H1 (cell line): ENCODE data around the gene SYDE1. TPM values are rescaled to one million over a fixed set of nuclear protein-coding genes. Genes with fewer than 3 reads are reported as not detected.

Experiments used
- CTCF ChIA-PET: fragments of 300-600 bp; sonication (Branson Sonifier 250); formaldehyde crosslinking; loops from one replicate; lab custom pipeline; 2021; ENCODE audit not compliant: partially characterized antibody; lab: Charles Lee
- POLR2A ChIA-PET: fragments of 300-600 bp; sonication (Branson Sonifier 250); formaldehyde crosslinking; loops from one replicate; lab custom pipeline; 2021; ENCODE audit warnings: inconsistent platforms; ENCODE audit not compliant: partially characterized antibody; lab: Charles Lee
- DNase-seq, 2 experiments: peaks; one replicate each; pipeline versions ENCODE4 v3.0.0 to v3.0.0-alpha.2; 2010 to 2022; ENCODE audit warnings: low spot score in 2 of 2, low read depth in 1 of 2, mixed read lengths in 1 of 2
- FAIRE-seq: peaks from 2 replicates; lab custom pipeline; 2011; peaks lifted over from hg19 to GRCh38; lab: Jason Lieb, UNC
- H2AFZ ChIP-seq: 2 replicates; pipeline ENCODE4 v1.8.1; 2012; ENCODE audit warnings: low read length, inconsistent platforms
- H2AK5ac ChIP-seq: 2 replicates; pipeline ENCODE4 v1.6.1; 2013; ENCODE audit warnings: low read depth, low read length
- H2BK120ac ChIP-seq: replicated peaks from 2 replicates; pipeline ENCODE3; 2013; ENCODE audit warnings: low read depth, low read length, inconsistent platforms
- H2BK12ac ChIP-seq: 2 replicates; pipeline ENCODE4 v1.6.1; 2013; ENCODE audit warnings: low read depth, low read length
- H2BK15ac ChIP-seq: 2 replicates; pipeline ENCODE4 v1.6.1; 2013; ENCODE audit warnings: low read length
- H2BK20ac ChIP-seq: 2 replicates; pipeline ENCODE4 v1.6.1; 2013; ENCODE audit warnings: low read length
- H2BK5ac ChIP-seq: 2 replicates; pipeline ENCODE4 v1.6.1; 2013; ENCODE audit warnings: low read depth, low read length
- H3K14ac ChIP-seq: 2 replicates; pipeline ENCODE4 v1.6.1; 2013; ENCODE audit warnings: inconsistent platforms; ENCODE audit not compliant: insufficient read length
- H3K18ac ChIP-seq: 2 replicates; pipeline ENCODE4 v1.6.1; 2013; ENCODE audit warnings: low read length; ENCODE audit errors: extremely low read depth
- H3K23ac ChIP-seq: 2 replicates; pipeline ENCODE4 v1.6.1; 2013; ENCODE audit warnings: inconsistent platforms; ENCODE audit not compliant: insufficient read length
- H3K23me2 ChIP-seq: 2 replicates; pipeline ENCODE4 v1.6.1; 2013; ENCODE audit warnings: low read depth, low read length
- H3K27ac ChIP-seq: 2 replicates; pipeline ENCODE4 v1.6.1; 2011; ENCODE audit warnings: low read depth, low read length, inconsistent platforms
- H3K27me3 ChIP-seq, 4 experiments: replicated peaks in 1 of 4; 1 replicate in 1 of 4; 2 replicates in 3 of 4; pipeline versions ENCODE4 v1.6.1 to v1.8.1; 2011 to 2013; ENCODE audit warnings: low read length in 3 of 4, mild to moderate bottlenecking in 3 of 4, inconsistent platforms in 2 of 4, mixed read lengths in 2 of 4, moderate library complexity in 1 of 4; ENCODE audit not compliant: control insufficient read depth in 3 of 4, insufficient read depth in 3 of 4; ENCODE audit errors: extremely low read depth in 1 of 4
- H3K36me3 ChIP-seq, 4 experiments: 2 replicates each; pipeline versions ENCODE4 v1.6.1 to v1.8.1; 2011 to 2013; ENCODE audit warnings: mild to moderate bottlenecking in 4 of 4, low read length in 3 of 4, moderate library complexity in 2 of 4, control low read depth in 1 of 4, inconsistent platforms in 1 of 4; ENCODE audit not compliant: insufficient read depth in 4 of 4, control insufficient read depth in 2 of 4
- H3K4ac ChIP-seq: replicated peaks from 2 replicates; pipeline ENCODE3; 2013; ENCODE audit warnings: low read length, low read depth, mixed read lengths, inconsistent platforms; ENCODE audit not compliant: insufficient read length
- H3K4me1 ChIP-seq, 4 experiments: replicated peaks in 1 of 4; 1 replicate in 1 of 4; 2 replicates in 3 of 4; pipeline versions ENCODE4 v1.6.1 to v1.8.1; 2011 to 2013; ENCODE audit warnings: low read length in 3 of 4, inconsistent platforms in 2 of 4, mixed read lengths in 1 of 4; ENCODE audit not compliant: insufficient read depth in 4 of 4, control insufficient read depth in 3 of 4
- H3K4me2 ChIP-seq, 2 experiments: 2 replicates each; pipeline versions ENCODE4 v1.6.1 to v1.8.1; 2011 to 2013; ENCODE audit warnings: low read depth in 2 of 2, low read length in 2 of 2, control low read depth in 1 of 2, inconsistent platforms in 1 of 2, mild to moderate bottlenecking in 1 of 2; ENCODE audit not compliant: insufficient read depth in 1 of 2
- H3K4me3 ChIP-seq, 4 experiments: fragments of 200-600, 300-600 bp in 1 of 4; sonication (generic), shearing (Covaris generic), sonication (Bioruptor Twin) in 1 of 4; 2 replicates each; pipeline versions ENCODE4 v1.5.1 to v1.8.1; 2011 to 2016; ENCODE audit warnings: low read length in 4 of 4, low read depth in 3 of 4, control low read depth in 2 of 4, inconsistent platforms in 2 of 4, mild to moderate bottlenecking in 2 of 4, mixed read lengths in 1 of 4, moderate library complexity in 1 of 4; ENCODE audit not compliant: insufficient read depth in 2 of 4; ENCODE audit errors: extremely low read depth in 1 of 4
- H3K56ac ChIP-seq: replicated peaks from 2 replicates; pipeline ENCODE3; 2013; ENCODE audit warnings: low read depth, mild to moderate bottlenecking, mixed read lengths, low read length, inconsistent platforms; ENCODE audit not compliant: insufficient read length
- H3K79me1 ChIP-seq: 2 replicates; pipeline ENCODE4 v1.6.1; 2013; ENCODE audit warnings: low read depth, low read length, control low read depth
- H3K79me2 ChIP-seq, 2 experiments: 2 replicates each; pipeline versions ENCODE4 v1.6.1 to v1.8.1; 2012 to 2013; ENCODE audit warnings: low read length in 2 of 2, mild to moderate bottlenecking in 2 of 2, inconsistent platforms in 1 of 2; ENCODE audit not compliant: insufficient read depth in 2 of 2, control insufficient read depth in 1 of 2
- H3K9ac ChIP-seq, 4 experiments: replicated peaks in 1 of 4; 1 replicate in 1 of 4; 2 replicates in 3 of 4; pipeline versions ENCODE4 v1.6.1 to v1.8.1; 2011 to 2013; ENCODE audit warnings: low read depth in 3 of 4, low read length in 3 of 4, control low read depth in 2 of 4, mild to moderate bottlenecking in 2 of 4, moderate library complexity in 2 of 4, inconsistent platforms in 1 of 4; ENCODE audit errors: extremely low read depth in 1 of 4
- H3K9me3 ChIP-seq, 2 experiments: 2 replicates each; pipeline versions ENCODE4 v1.6.1 to v1.8.1; 2012 to 2013; ENCODE audit warnings: mild to moderate bottlenecking in 2 of 2, moderate library complexity in 2 of 2, control low read depth in 1 of 2, inconsistent platforms in 1 of 2, low read depth in 1 of 2, low read length in 1 of 2, mixed read lengths in 1 of 2; ENCODE audit not compliant: insufficient read depth in 2 of 2
- H4K20me1 ChIP-seq, 2 experiments: replicated peaks in 1 of 2; 2 replicates each; pipeline versions ENCODE3 to v1.8.1; 2011 to 2013; ENCODE audit warnings: inconsistent platforms in 2 of 2, low read length in 2 of 2, mild to moderate bottlenecking in 1 of 2; ENCODE audit not compliant: insufficient read depth in 2 of 2, control insufficient read depth in 1 of 2
- H4K5ac ChIP-seq: 2 replicates; pipeline ENCODE4 v1.6.1; 2013; ENCODE audit warnings: low read length, low read depth, mixed read lengths, inconsistent platforms; ENCODE audit not compliant: insufficient read length
- H4K8ac ChIP-seq: 2 replicates; pipeline ENCODE4 v1.8.0; 2013; ENCODE audit warnings: mild to moderate bottlenecking, moderate library complexity, low read length, inconsistent platforms; ENCODE audit not compliant: insufficient read depth; ENCODE audit errors: extremely low read depth
- H4K91ac ChIP-seq: replicated peaks from 2 replicates; pipeline ENCODE3; 2013; ENCODE audit warnings: low read length, mixed read lengths, inconsistent platforms; ENCODE audit not compliant: insufficient read length
- CREB1 ChIP-seq: IDR thresholded peaks from 2 replicates; pipeline ENCODE4 v1.6.1; 2012; ENCODE audit warnings: inconsistent platforms
- HDAC6 ChIP-seq: IDR thresholded peaks from one replicate; pipeline ENCODE4 v1.7.1; 2012; ENCODE audit warnings: low read depth, mild to moderate bottlenecking, inconsistent platforms, low read length, moderate library complexity
- JUND ChIP-seq: IDR thresholded peaks from 2 replicates; pipeline ENCODE4 v1.6.1; 2011; ENCODE audit warnings: mild to moderate bottlenecking, improper control_type of control experiment, low read length
- NRF1 ChIP-seq: IDR thresholded peaks from 2 replicates; pipeline ENCODE4 v1.6.1; 2011; ENCODE audit warnings: mild to moderate bottlenecking, low read depth, low read length, improper control_type of control experiment
- RNF2 ChIP-seq: fragments of 200-900, 300-1000 bp; sonication (generic); IDR thresholded peaks from 2 replicates; pipeline ENCODE4 v1.7.1; 2016; ENCODE audit warnings: borderline replicate concordance, low read depth, mild to moderate bottlenecking, antibody characterized with exemption, low read length; ENCODE audit not compliant: poor library complexity, severe bottlenecking; ENCODE audit errors: missing control alignments
- SP4 ChIP-seq: IDR thresholded peaks from 2 replicates; pipeline ENCODE4 v1.6.1; 2012; ENCODE audit warnings: low read length, inconsistent platforms
- SRF ChIP-seq: IDR thresholded peaks from 2 replicates; pipeline ENCODE4 v1.6.1; 2011; ENCODE audit warnings: mild to moderate bottlenecking, low read depth, low read length, moderate library complexity
- YY1 ChIP-seq: IDR thresholded peaks from 2 replicates; pipeline ENCODE4 v1.6.1; 2011; ENCODE audit warnings: low read depth, mild to moderate bottlenecking, low read length
- WGBS, 2 experiments: shearing (Covaris generic) in 1 of 2; methylation state at CpG; one replicate each; pipeline versions ENCODE4 v1.1.6 to v1.1.7; 2013 to 2015; ENCODE audit warnings: low lambda C conversion rate in 2 of 2, mixed read lengths in 2 of 2, inconsistent platforms in 1 of 2, low coverage in 1 of 2, missing lambda C conversion rate in 1 of 2; ENCODE audit not compliant: insufficient replicate concordance in 2 of 2, insufficient coverage in 1 of 2, insufficient read length in 1 of 2; ENCODE audit errors: extremely low coverage in 1 of 2, missing lambda C conversion rate in 1 of 2; 5-methylcytosine and 5-hydroxymethylcytosine counted together
- polyA plus RNA-seq, 7 experiments: library from polyadenylated mRNA; depleted of rRNA in 3 of 7; stranded (reverse) in 5 of 7; unstranded in 2 of 7; fragments of >200 nt in 5 of 7; fragments of 200-250 nt in 2 of 7; gene quantifications; 1 replicate in 5 of 7; 2 replicates in 1 of 7; 4 replicates in 1 of 7; pipeline versions ENCODE4 v1.2.1 to v1.2.3, GENCODE V29; 2011 to 2013; ENCODE audit warnings: missing spikeins in 2 of 7, mixed read lengths in 2 of 7
- total RNA-seq: library from RNA; stranded (reverse); fragmentation: NEBNext Ultra II Directional; extraction: Animal tissue kit (Norgen Biotek cat#: 25700); gene quantifications from 2 replicates; pipeline ENCODE4 v1.2.1, GENCODE V29; 2021
- TF ChIP-seq, protein P1 (sequence below): IDR thresholded peaks from 2 replicates; pipeline ENCODE4 v1.6.1; 2012; ENCODE audit warnings: inconsistent platforms
- TF ChIP-seq, protein P2 (sequence below), 3 experiments: IDR thresholded peaks; 1 replicate in 2 of 3; 2 replicates in 1 of 3; pipeline versions ENCODE4 v1.5.1 to v1.6.1; 2011; ENCODE audit warnings: low read length in 3 of 3, mild to moderate bottlenecking in 3 of 3, inconsistent platforms in 2 of 3, low read depth in 1 of 3, moderate library complexity in 1 of 3; ENCODE audit not compliant: insufficient read depth in 1 of 3; ENCODE audit errors: control extremely low read depth in 1 of 3

Gene SYDE1
- total and polyA plus RNA-seq, 2 of the 8 experiments (the other 6 are each of a cell fraction or from before 2014, with no cell fraction given) = 12.0 to 16.8 TPM

GRCh38 chr19:15110418-15110815 is 3.2 kb downstream of the SYDE1 start:
- CTCF ChIA-PET = interaction anchor here (2.3 to 4.5 kb wide), 3 partner anchors 10 to 14 kb away, joined by 9 to 37 read pairs (median 9); no protein-coding TSS in a partner anchor
- H2AK5ac ChIP-seq = no peak overlapping the region
- no peaks in the 10 kb centered on the region; the same call in 1 of the 2 replicates for H3K79me1 ChIP-seq
- POLR2A ChIA-PET = interaction anchor here (1.1 to 7.9 kb wide), 4 partner anchors 7 to 48 kb away, joined by 4 to 67 read pairs (median 29); a partner anchor contains a TSS
- no peaks in the 10 kb centered on the region for H3K27me3 ChIP-seq
- no peak for FAIRE-seq
- no peak overlapping the region for H3K9ac ChIP-seq
- no peak overlapping the region for H2BK12ac ChIP-seq
- no peak overlapping the region for H4K91ac ChIP-seq
- H3K36me3 ChIP-seq = peaks cover 17 to 53% (median 38%) of the 10 kb centered on the region in 4 experiments
- no peak overlapping the region for H2BK15ac ChIP-seq
- H4K20me1 ChIP-seq = peaks cover 2 to 7% of the 10 kb centered on the region in 2 experiments
- H3K4me2 ChIP-seq = no peak overlapping the region
- H3K27ac ChIP-seq = no peak overlapping the region
- H3K56ac ChIP-seq = no peak overlapping the region
- peaks cover 0 to 11% of the 10 kb centered on the region in 2 experiments; a peak in 2 of 4 replicates for H3K79me2 ChIP-seq
- H3K9me3 ChIP-seq = no peaks in the 10 kb centered on the region
- no peak overlapping the region for H2BK120ac ChIP-seq
- H3K4me3 ChIP-seq = no peak overlapping the region
- no peak overlapping the region for H3K18ac ChIP-seq
- no peak overlapping the region for H3K4ac ChIP-seq
- H3K23me2 ChIP-seq = peaks cover 13% of the 10 kb centered on the region
- 97% methylated on average over 8 of the region's 17 CpGs; no CpG with 5 or more reads in 1 of the 2 experiments for WGBS, 2 experiments
- no peak overlapping the region for H4K5ac ChIP-seq
- H3K4me1 ChIP-seq = peaks cover 4 to 10% (median 6%) of the 10 kb centered on the region in 4 experiments
- no peak overlapping the region for H2AFZ ChIP-seq
- no peak overlapping the region for H3K23ac ChIP-seq
- no peak for DNase-seq
- no peak overlapping the region for H4K8ac ChIP-seq
- no peak overlapping the region for H3K14ac ChIP-seq
- no peak overlapping the region for H2BK20ac ChIP-seq
- no peak overlapping the region for H2BK5ac ChIP-seq
- TF ChIP-seq RNF2 (no peak), CREB1 (no peak), JUND (no peak), SP4 (no peak), HDAC6 (no peak), YY1 (no peak), SRF (no peak), NRF1 (no peak)
- TF ChIP-seq, protein P1, sequence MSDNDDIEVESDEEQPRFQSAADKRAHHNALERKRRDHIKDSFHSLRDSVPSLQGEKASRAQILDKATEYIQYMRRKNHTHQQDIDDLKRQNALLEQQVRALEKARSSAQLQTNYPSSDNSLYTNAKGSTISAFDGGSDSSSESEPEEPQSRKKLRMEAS = no peak
- TF ChIP-seq, protein P2, sequence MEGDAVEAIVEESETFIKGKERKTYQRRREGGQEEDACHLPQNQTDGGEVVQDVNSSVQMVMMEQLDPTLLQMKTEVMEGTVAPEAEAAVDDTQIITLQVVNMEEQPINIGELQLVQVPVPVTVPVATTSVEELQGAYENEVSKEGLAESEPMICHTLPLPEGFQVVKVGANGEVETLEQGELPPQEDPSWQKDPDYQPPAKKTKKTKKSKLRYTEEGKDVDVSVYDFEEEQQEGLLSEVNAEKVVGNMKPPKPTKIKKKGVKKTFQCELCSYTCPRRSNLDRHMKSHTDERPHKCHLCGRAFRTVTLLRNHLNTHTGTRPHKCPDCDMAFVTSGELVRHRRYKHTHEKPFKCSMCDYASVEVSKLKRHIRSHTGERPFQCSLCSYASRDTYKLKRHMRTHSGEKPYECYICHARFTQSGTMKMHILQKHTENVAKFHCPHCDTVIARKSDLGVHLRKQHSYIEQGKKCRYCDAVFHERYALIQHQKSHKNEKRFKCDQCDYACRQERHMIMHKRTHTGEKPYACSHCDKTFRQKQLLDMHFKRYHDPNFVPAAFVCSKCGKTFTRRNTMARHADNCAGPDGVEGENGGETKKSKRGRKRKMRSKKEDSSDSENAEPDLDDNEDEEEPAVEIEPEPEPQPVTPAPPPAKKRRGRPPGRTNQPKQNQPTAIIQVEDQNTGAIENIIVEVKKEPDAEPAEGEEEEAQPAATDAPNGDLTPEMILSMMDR (IDR thresholded peaks at IDR 0.05; ENCODE audit: control extremely low read depth in 1 of 3, insufficient read depth in 1 of 3, low read depth in 1 of 3, low read length in 3 of 3) = no peak
